Neuronal stem cell (in vitro differentiated cells): ENCODE data around the gene HRH1.

Experiments
- DNase-seq: peaks from one replicate; pipeline ENCODE4 v3.0.0-alpha.2; 2013; ENCODE audit warnings: low spot score
- H2AFZ ChIP-seq: one replicate; pipeline ENCODE4 v1.6.1; 2013; ENCODE audit warnings: mild to moderate bottlenecking, low read length, inconsistent platforms
- H2AK5ac ChIP-seq: 2 replicates; pipeline ENCODE4 v1.6.1; 2013; ENCODE audit warnings: low read depth, mild to moderate bottlenecking, inconsistent platforms, low read length, moderate library complexity, mixed read lengths
- H2BK120ac ChIP-seq: 2 replicates; pipeline ENCODE4 v1.6.1; 2013; ENCODE audit warnings: low read depth, mild to moderate bottlenecking, inconsistent platforms, low read length, moderate library complexity, mixed read lengths
- H2BK12ac ChIP-seq: one replicate; pipeline ENCODE4 v1.6.1; 2013; ENCODE audit warnings: low read length, inconsistent platforms
- H2BK15ac ChIP-seq: 2 replicates; pipeline ENCODE4 v1.6.1; 2013; ENCODE audit warnings: mild to moderate bottlenecking, low read length, inconsistent platforms, mixed read lengths
- H2BK5ac ChIP-seq: one replicate; pipeline ENCODE4 v1.6.1; 2013; ENCODE audit warnings: inconsistent platforms, mild to moderate bottlenecking, low read length, moderate library complexity
- H3K14ac ChIP-seq: one replicate; pipeline ENCODE4 v1.6.1; 2013; ENCODE audit warnings: low read length, inconsistent platforms
- H3K18ac ChIP-seq: 2 replicates; pipeline ENCODE4 v1.6.1; 2013; ENCODE audit warnings: low read length, inconsistent platforms
- H3K23ac ChIP-seq: 2 replicates; pipeline ENCODE4 v1.6.1; 2013; ENCODE audit warnings: low read depth, mild to moderate bottlenecking, mixed read lengths, low read length, inconsistent platforms; ENCODE audit not compliant: poor library complexity
- H3K27ac ChIP-seq: replicated peaks from 3 replicates; pipeline ENCODE4 v1.5.1; 2013; ENCODE audit warnings: low read length, inconsistent platforms
- H3K27me3 ChIP-seq, 3 experiments: 2 replicates each; pipeline ENCODE4 v1.6.1; 2013; ENCODE audit warnings: low read length in 3 of 3, mild to moderate bottlenecking in 2 of 3, inconsistent platforms in 1 of 3, low read depth in 1 of 3, mixed read lengths in 1 of 3, moderate library complexity in 1 of 3; ENCODE audit not compliant: control insufficient read depth in 3 of 3, insufficient read depth in 3 of 3
- H3K36me3 ChIP-seq, 2 donors: replicated peaks in 1 of 2; 2 replicates each; pipeline ENCODE4 v1.6.1; 2013; ENCODE audit warnings: low read length in 2 of 2; ENCODE audit not compliant: control insufficient read depth in 2 of 2, insufficient read depth in 2 of 2
- H3K4ac ChIP-seq: 2 replicates; pipeline ENCODE4 v1.6.1; 2013; ENCODE audit warnings: inconsistent platforms, mild to moderate bottlenecking, low read length, moderate library complexity
- H3K4me1 ChIP-seq, 2 donors: 1 replicate in 1 of 2; 2 replicates in 1 of 2; pipeline ENCODE4 v1.6.1; 2013; ENCODE audit warnings: low read length in 2 of 2, low read depth in 1 of 2; ENCODE audit not compliant: control insufficient read depth in 2 of 2, insufficient read depth in 1 of 2
- H3K4me2 ChIP-seq: one replicate; pipeline ENCODE4 v1.6.1; 2013; ENCODE audit warnings: mild to moderate bottlenecking, low read length, inconsistent platforms; ENCODE audit not compliant: insufficient read depth, poor library complexity, severe bottlenecking
- H3K4me3 ChIP-seq, 2 donors: 2 replicates each; pipeline ENCODE4 v1.5.1; 2013; ENCODE audit warnings: low read length in 2 of 2, mild to moderate bottlenecking in 2 of 2, inconsistent platforms in 1 of 2, moderate library complexity in 1 of 2
- H3K79me1 ChIP-seq: one replicate; pipeline ENCODE4 v1.6.1; 2013; ENCODE audit warnings: low read depth, mild to moderate bottlenecking, inconsistent platforms, low read length, moderate library complexity
- H3K9ac ChIP-seq: one replicate; pipeline ENCODE4 v1.6.1; 2013; ENCODE audit warnings: mild to moderate bottlenecking, low read depth, low read length, inconsistent platforms; ENCODE audit not compliant: poor library complexity
- H3K9me3 ChIP-seq, 2 donors: replicated peaks in 1 of 2; 2 replicates each; pipeline versions ENCODE3 to v1.6.1; 2013; ENCODE audit warnings: low read length in 2 of 2, mild to moderate bottlenecking in 2 of 2, inconsistent platforms in 1 of 2, low read depth in 1 of 2, mixed read lengths in 1 of 2, moderate library complexity in 1 of 2; ENCODE audit not compliant: control insufficient read depth in 2 of 2, insufficient read depth in 1 of 2
- H4K8ac ChIP-seq: one replicate; pipeline ENCODE4 v1.6.1; 2013; ENCODE audit warnings: low read depth, mild to moderate bottlenecking, inconsistent platforms, low read length, moderate library complexity
- H4K91ac ChIP-seq: one replicate; pipeline ENCODE4 v1.6.1; 2013; ENCODE audit warnings: low read length, low read depth, mild to moderate bottlenecking, inconsistent platforms; ENCODE audit not compliant: poor library complexity
- WGBS, 2 donors: extraction: QIAGEN DNeasy Blood & Tissue Kit; methylation state at CpG; one replicate each; pipeline ENCODE4 v1.1.7; 2013; ENCODE audit warnings: missing lambda C conversion rate in 2 of 2, mixed read lengths in 1 of 2; ENCODE audit not compliant: insufficient read length in 2 of 2, insufficient replicate concordance in 1 of 2; ENCODE audit errors: extremely low coverage in 2 of 2; 5-methylcytosine and 5-hydroxymethylcytosine counted together

Gene HRH1

DNA sequence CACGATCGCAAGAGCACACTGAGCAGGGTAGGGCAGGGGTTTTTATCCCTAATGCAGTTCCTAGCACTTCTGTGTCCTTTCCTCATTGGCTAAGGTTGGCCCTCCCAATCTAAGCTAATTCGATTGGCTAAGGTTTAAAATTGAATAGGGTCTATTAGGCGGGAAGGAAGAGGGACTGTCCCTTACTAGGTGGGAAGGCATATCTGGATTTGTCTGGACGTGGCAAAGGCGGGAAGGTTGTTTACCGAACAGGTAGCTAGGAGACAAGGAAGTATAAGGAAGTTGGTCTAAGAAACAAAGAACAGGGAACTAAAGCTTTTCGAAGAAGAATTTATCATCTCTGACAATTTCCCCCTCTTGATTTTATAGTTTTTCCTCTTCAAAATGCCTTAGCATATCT is 93.1 kb downstream of the HRH1 start:
- H3K27ac ChIP-seq = no peak overlapping the region
- no peak overlapping the region for H2AK5ac ChIP-seq
- peaks cover 0 to 10% (median 0%) of the 10 kb centered on the region in 3 experiments for H3K27me3 ChIP-seq
- H4K8ac ChIP-seq = no peak overlapping the region
- no peaks in the 10 kb centered on the region for H3K36me3 ChIP-seq
- H3K14ac ChIP-seq = no peak overlapping the region
- no peak overlapping the region for H3K4ac ChIP-seq
- H3K79me1 ChIP-seq = no peaks in the 10 kb centered on the region
- H3K4me1 ChIP-seq = no peaks in the 10 kb centered on the region
- H2BK12ac ChIP-seq = no peak overlapping the region
- WGBS, 2 donors = no CpG with 5 or more reads among the region's 8 CpGs
- H2BK15ac ChIP-seq = no peak overlapping the region
- no peak overlapping the region for H4K91ac ChIP-seq
- H3K23ac ChIP-seq = no peak overlapping the region
- H2BK5ac ChIP-seq = no peak overlapping the region
- H3K9me3 ChIP-seq = peaks cover 0 to 2% of the 10 kb centered on the region in 2 donors
- H2AFZ ChIP-seq = no peak overlapping the region
- no peak overlapping the region for H3K18ac ChIP-seq
- no peak for DNase-seq
- H2BK120ac ChIP-seq = no peak overlapping the region
- H3K4me2 ChIP-seq = no peak overlapping the region
- no peak overlapping the region for H3K9ac ChIP-seq
- no peak overlapping the region for H3K4me3 ChIP-seq

DNA sequence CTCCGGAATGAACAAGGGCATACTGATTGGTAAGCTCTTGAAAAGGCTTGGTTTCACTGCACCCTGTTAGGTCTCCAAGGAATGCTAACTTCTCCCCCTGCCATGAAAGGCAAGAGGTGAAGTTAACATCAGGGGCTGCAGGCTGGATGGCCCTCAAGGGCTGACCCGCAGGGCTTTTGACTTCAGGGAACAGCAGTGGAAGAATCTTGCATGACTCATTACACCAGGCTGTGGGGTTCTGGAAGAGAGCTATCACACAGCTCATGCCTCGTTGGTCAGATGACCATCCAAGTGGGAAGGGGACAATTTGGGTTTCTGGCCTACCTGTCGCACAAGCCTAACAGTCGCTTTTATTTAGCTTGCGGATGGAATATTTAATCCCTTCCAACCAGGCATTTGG is 94.3 kb downstream of the HRH1 start:
- no peaks in the 10 kb centered on the region for H3K36me3 ChIP-seq
- H2BK120ac ChIP-seq = no peak overlapping the region

DNA sequence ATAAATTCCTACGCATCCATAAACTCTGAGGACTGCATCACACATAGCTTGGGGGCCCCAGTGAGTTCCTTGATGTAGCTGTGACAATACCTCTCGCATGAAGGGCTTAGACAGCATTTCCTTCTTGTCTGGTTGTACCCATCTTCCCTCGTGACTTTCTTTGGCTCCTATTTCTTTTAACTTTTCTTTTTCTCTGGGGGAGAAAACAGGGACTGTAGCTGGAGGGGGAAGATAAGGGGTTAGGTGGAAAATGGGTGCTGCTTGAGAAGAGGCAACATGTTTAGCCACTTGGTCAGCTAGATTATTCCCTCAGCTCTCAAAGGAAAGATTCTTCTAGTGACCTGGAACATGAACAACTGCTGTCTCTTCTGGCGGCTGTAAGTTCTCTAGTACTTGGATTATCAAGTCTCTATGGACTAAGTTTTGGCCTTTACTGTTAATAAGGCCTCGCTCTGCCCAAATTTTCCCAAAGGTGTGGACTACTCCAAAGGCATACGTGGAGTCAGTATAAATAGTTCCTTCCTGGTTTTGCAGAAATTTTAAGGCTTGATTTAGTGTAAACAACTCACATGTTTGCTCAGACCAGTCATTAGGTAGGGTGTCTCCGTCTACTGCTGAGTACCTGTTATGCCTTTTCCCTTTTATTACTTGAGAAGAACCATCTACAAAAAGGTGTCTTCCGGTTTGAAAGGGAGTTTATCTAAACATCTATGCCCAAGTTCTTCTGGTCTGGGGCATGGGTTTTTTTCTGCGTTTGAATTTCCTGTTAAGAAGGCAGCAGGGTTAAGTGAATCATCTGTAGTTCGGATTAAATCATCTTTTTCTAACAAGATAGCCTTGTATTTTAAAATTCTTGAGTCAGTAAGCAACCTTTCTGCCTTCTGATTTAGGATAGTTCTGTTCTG is 96.9 kb downstream of the HRH1 start:
- Histone ChIP-seq H3K4me3 (no peak overlapping the region), H3K4me2 (no peak overlapping the region), H3K18ac (no peak overlapping the region), H3K27me3 (peaks cover 0 to 13% (median 0%) of the 10 kb centered on the region in 3 experiments), H3K36me3 (no peaks in the 10 kb centered on the region), H2AK5ac (no peak overlapping the region), H2AFZ (no peak overlapping the region), H3K27ac (no peak overlapping the region), H2BK12ac (no peak overlapping the region), H3K9ac (no peak overlapping the region), H3K79me1 (no peaks in the 10 kb centered on the region), H3K23ac (no peak overlapping the region), H2BK5ac (no peak overlapping the region), H3K14ac (no peak overlapping the region), H4K8ac (no peak overlapping the region), H3K4me1 (no peaks in the 10 kb centered on the region), H4K91ac (no peak overlapping the region), H3K9me3 (no peaks in the 10 kb centered on the region), H2BK120ac (no peak overlapping the region), H2BK15ac (no peak overlapping the region), H3K4ac (no peak overlapping the region)
- no peak for DNase-seq
- no CpG with 5 or more reads among the region's 10 CpGs for WGBS, 2 donors

More for the DNA sequence above, 94.3 kb downstream of the HRH1 start:
- no peak overlapping the region for H2AFZ ChIP-seq
- no peak overlapping the region for H3K27ac ChIP-seq
- H2BK5ac ChIP-seq = no peak overlapping the region
- H3K79me1 ChIP-seq = no peaks in the 10 kb centered on the region
- H3K18ac ChIP-seq = no peak overlapping the region
- H4K91ac ChIP-seq = no peak overlapping the region
- no peak overlapping the region for H3K4me3 ChIP-seq
- no peak overlapping the region for H2BK15ac ChIP-seq
- no peak overlapping the region for H3K4ac ChIP-seq
- H3K4me1 ChIP-seq = no peaks in the 10 kb centered on the region
- H3K9me3 ChIP-seq = peaks cover 0 to 2% of the 10 kb centered on the region in 2 donors
- no peak overlapping the region for H3K4me2 ChIP-seq
- no peak overlapping the region for H3K9ac ChIP-seq
- no CpG with 5 or more reads among the region's 6 CpGs for WGBS, 2 donors
- H3K23ac ChIP-seq = no peak overlapping the region
- H2AK5ac ChIP-seq = no peak overlapping the region
- no peak overlapping the region for H3K14ac ChIP-seq
- H3K27me3 ChIP-seq = peaks cover 0 to 13% (median 0%) of the 10 kb centered on the region in 3 experiments
- H2BK12ac ChIP-seq = no peak overlapping the region
- no peak for DNase-seq
- H4K8ac ChIP-seq = no peak overlapping the region

DNA sequence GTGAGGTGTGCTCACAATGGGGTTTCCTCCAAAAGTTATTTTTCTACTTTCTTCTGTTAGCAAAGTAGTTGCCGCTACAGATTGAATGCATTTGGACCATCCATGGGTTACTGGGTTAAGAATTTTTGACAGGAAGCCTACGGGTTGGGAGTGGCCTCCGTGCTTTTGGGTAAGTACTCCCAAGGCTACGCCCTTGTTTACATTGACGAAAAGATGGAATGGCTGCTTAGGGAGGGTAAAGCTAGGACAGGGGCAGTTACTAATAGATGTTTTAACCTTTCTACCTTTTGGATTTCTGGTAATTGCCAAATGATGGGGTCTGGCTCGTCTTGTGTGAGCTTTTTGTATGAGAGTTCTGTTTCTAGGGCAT is 97.5 kb downstream of the HRH1 start:
- H2AK5ac ChIP-seq = no peak overlapping the region
- no peaks in the 10 kb centered on the region for H3K9me3 ChIP-seq
- no peak overlapping the region for H3K14ac ChIP-seq
- H2BK12ac ChIP-seq = no peak overlapping the region
- H4K91ac ChIP-seq = no peak overlapping the region
- H2BK5ac ChIP-seq = no peak overlapping the region
- DNase-seq = no peak
- H3K9ac ChIP-seq = no peak overlapping the region
- no peaks in the 10 kb centered on the region for H3K79me1 ChIP-seq
- H3K4ac ChIP-seq = no peak overlapping the region
- H2AFZ ChIP-seq = no peak overlapping the region
- H3K4me3 ChIP-seq = no peak overlapping the region
- H3K27ac ChIP-seq = no peak overlapping the region
- no peak overlapping the region for H3K4me2 ChIP-seq
- no peaks in the 10 kb centered on the region for H3K4me1 ChIP-seq
- peaks cover 0 to 13% (median 0%) of the 10 kb centered on the region in 3 experiments for H3K27me3 ChIP-seq
- WGBS, 2 donors = no CpG with 5 or more reads among the region's 6 CpGs
- H3K23ac ChIP-seq = no peak overlapping the region
- H3K36me3 ChIP-seq = no peaks in the 10 kb centered on the region
- no peak overlapping the region for H4K8ac ChIP-seq
- H2BK15ac ChIP-seq = no peak overlapping the region
- H3K18ac ChIP-seq = no peak overlapping the region
- H2BK120ac ChIP-seq = no peak overlapping the region
